OCI-LY7 (cell line): ENCODE results near the gene VIPR1.

Experiments used
- EZH2phosphoT487 ChIP-seq: fragments of 200-600 bp; sonication (generic); IDR thresholded peaks from 2 replicates; pipeline ENCODE4 v1.6.1; 2018; ENCODE audit warnings: low read depth, borderline replicate concordance, mild to moderate bottlenecking, mixed run types, antibody characterized with exemption, low read length, moderate library complexity, mixed read lengths
- TF ChIP-seq, protein P1 (sequence below): fragments of 200-600 bp; sonication (generic); conservative IDR thresholded peaks from 2 replicates; pipeline ENCODE4 v1.5.1; 2014; ENCODE audit warnings: mild to moderate bottlenecking, antibody characterized with exemption, low read length, moderate library complexity, mixed read lengths

DNA sequence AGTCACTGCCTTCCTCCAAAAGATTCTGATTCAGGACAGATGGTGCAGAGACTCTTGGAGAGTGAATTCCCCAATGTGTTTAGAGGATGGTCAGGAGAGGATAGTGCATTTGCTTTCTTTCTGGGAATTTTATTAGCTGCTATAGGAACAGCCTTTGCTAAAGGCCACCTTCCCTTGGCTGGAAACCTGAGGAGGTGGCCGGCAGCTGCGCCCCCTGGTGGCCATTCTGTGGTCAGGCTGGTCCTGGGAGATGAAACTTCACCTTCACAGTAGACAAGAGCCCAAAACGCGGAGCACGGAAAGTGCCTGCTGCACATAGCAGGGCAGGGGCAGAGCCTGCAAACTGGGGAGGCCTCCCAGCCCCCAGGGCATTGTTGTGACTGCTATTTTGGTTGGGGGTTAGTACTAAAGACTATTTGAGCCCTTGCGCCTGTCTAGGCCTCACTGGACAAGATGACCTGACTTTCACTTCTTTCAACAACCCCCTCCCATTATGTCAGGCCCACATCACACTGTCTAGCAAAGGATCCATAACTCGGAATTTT lies 45.0 kb downstream of the VIPR1 start:
- TF ChIP-seq, protein P1, sequence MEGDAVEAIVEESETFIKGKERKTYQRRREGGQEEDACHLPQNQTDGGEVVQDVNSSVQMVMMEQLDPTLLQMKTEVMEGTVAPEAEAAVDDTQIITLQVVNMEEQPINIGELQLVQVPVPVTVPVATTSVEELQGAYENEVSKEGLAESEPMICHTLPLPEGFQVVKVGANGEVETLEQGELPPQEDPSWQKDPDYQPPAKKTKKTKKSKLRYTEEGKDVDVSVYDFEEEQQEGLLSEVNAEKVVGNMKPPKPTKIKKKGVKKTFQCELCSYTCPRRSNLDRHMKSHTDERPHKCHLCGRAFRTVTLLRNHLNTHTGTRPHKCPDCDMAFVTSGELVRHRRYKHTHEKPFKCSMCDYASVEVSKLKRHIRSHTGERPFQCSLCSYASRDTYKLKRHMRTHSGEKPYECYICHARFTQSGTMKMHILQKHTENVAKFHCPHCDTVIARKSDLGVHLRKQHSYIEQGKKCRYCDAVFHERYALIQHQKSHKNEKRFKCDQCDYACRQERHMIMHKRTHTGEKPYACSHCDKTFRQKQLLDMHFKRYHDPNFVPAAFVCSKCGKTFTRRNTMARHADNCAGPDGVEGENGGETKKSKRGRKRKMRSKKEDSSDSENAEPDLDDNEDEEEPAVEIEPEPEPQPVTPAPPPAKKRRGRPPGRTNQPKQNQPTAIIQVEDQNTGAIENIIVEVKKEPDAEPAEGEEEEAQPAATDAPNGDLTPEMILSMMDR, result peak; percentile 99
- no peak for TF ChIP-seq EZH2phosphoT487
